GM21723 (cell line): ENCODE results near the gene ADIPOR2.
"Not testable (repeated sequence)": the region's sequence is repeated elsewhere in the genome, so short reads cannot be mapped to it uniquely, and the experiment has no call there.

Source experiments
- ATAC-seq: cut with Tn5 transposase; IDR thresholded peaks from one replicate; pipeline ENCODE4 v1.9.1; 2021; ENCODE audit warnings: mild to moderate bottlenecking, moderate library complexity; ENCODE audit not compliant: unreplicated experiment

The ADIPOR2 gene

DNA sequence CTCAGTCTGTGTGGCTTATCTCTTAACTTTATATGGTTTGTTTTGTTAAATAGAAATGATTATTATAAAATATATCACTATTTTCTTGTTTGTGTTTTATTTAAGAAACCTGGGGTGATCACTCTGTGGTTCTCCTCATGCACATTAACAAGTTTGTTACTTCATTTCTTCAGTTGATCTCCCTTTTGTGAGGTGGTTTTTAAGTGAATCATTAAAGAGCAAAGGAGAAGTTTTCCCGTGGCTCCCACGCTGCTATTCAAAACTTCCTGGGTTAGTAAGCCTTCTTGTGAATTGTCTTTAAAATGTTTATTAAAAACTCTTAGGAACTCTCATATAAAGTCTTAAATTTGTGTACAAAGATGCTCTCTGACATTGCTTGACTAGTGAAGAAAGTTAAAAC, 11.8 kb downstream of the ADIPOR2 start:
- no peak for ATAC-seq

DNA sequence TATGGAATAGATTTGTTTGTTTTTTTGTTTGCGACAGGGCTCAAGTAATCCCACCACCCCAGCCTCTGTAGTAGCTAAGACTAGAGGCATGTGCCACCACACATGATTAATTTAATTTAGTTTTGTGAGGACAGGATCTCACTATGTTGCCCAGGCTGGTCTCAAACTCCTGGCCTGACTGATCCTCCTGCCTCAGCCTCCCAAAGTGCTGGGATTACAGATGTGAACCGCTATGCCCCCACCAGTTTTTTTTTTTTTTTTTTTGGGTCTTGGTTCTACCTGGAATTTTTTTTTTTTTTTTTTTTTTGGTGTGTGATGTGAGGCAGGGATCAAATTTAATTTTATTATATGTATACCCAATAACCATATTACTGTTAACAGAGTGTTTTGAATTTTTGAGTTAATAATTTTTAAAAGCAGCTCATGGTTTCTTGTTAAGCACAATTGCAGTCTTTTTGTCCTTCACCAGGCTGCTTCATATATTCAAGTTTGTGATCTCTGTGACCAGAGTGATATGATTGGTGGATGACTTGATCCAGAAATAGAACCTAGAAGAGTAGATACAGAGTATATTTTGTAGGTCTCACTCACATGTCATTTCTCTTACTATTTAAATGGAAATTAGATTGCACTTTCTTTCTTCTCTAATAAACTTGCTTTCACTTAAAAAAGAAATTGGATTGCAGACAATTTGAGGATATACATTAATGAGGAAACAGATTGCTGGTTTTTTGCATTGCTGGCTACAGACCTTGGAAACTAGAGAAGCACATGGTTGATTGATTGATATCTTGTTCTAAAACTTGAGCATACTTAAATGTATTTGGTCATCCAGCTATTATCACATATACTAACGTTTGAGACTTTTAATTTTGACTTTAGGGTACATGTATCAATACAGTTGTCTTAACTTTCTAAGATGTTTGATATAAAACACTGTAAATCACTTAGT, 13.2 kb downstream of the ADIPOR2 start:
- ATAC-seq: no peak

DNA sequence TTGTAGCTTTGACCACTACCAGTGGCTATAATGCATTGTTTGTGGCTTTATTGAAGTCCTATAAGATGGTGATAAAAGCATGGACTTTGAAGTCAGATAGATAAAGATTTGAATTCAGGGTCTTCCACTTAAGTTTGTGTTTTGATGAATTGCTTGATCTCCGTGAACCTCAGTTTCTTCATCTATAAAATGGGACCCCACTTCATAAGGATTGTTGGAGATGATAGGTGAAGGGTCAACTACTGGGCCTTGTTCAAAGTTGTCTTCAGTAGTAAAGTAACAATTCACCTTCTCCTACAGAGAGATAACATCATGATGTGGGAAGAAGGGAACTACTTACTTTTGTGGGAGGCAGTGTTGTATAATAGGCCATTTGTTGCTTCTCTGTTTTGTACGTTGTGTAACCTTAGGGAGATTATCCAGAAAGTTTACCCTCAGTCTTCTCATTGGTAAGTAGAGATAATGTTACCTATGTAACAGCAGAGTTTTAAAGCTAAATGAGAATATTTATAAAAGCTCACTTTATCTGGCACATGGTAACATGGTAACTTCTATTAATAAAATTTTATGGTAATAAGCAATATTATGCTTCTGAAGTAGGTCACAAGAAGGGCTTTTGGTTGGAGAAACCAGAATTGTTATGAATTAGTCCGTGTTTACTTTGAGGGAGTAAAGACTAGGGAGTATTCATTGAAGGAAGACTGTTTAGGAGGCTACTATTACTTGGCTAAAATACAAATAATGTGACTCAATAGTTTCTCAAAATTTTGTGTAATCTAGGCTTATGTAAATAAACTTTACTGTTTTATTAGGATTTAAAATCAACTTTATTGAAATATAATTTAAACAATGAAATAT, 15.1 kb downstream of the ADIPOR2 start:
- no peak for ATAC-seq

DNA sequence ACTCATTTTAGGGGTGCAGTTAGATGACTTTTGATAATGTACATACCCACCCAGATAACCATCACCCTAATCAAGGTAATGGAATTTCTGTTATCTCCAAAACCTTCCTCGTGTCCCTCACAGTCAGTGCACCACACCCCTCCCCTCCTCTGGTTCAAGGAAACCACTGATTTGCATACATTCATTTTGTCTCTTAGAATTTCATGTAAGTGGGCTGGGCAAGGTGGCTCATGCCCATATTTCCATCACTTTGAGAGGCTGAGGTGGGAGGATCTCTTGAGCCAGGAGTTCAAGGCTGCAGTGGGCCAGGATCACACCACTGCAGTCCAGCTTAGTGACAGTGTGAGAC, 15.7 kb downstream of the ADIPOR2 start:
- no peak for ATAC-seq

DNA sequence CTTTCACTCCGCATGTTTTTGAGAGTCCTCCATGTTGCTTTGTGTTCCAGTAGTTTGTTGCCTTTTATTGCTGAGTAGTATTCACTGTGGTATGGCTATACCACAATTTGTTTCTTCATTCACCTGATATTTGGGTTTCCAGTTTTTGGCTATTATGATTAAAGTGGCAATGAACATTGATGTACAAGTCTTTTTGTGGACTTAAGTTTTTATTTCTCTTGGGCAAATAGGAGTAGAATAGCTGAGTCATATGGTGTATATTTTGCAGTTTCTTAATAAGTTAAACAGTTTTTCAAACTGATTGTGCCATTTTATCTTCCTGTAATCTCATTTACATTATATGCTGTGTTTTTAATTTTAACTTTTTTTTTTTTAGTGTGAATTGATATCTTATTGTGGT, 16.2 kb downstream of the ADIPOR2 start:
- no peak for ATAC-seq

DNA sequence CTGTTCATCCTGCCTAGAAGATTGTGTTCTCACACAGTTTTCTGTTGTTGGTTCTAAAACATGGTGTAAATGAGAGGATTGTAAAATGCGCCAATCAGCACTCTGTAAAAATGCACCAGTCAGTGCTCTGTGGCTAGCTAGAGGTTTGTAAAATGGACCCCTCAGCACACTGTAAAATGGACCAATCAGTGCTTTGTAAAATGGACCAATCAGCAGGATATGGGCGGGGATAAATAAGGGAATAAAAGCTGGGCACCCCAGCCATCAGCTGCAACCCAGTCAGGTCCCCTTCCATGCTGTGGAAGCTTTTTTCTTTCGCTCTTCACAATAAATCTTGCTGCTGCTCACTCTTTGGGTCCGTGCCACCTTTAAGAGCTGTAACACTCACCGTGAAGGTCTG, 19.1 kb downstream of the ADIPOR2 start:
- not testable (repeated sequence) for ATAC-seq

DNA sequence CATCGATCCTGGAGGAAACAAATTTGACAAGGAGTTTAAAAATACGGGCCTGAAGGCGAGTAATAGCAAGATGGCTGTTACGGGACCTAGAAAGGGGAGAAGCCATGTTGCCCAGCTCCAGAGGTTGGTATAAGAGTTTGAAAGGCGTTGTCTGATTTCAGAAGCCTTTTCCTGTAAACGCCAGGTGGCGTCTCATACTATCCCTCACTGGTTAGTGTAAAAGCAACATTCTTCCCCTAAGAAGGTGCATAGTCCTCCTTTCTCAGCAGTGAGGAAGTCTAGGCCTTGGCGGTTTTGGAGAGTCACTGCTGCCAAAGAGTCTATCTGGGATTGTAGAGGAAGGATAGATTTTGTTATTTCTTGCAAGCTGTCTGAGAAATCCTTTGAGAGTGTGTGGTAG, 20.0 kb downstream of the ADIPOR2 start:
- not testable (repeated sequence) for ATAC-seq

DNA sequence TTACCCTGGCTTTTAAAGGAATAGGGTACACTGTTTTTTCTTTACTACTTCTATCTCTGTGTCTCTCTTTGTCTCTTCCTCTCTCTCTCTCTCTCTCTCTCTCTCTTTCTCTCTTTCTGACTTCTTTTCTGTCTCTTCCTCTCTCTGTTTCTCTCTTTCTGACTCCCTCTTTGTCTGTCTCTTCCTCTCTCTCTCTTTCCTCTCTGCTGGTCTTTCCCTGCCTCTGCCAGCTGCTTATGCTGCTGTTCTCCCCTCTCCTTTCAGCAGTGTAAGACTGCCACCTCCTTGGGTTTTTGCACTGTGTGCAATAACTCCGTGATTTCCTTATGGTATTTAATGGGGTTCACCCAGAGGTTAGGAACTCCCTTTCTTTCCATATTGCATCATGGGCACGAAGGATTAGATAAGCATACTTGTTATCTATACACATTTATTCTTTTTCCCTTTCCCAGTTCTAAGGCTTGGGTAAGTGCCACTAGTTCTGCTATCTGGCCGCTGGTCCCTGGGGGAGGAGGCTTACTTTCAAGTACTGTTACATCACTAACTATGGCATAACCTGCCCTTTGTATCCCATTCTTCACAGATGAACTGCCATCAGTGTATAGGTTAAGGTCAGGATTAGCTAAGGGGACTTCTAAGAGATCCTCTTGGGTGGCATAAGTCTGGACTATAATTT, 20.8 kb downstream of the ADIPOR2 start:
- not testable (repeated sequence) for ATAC-seq

DNA sequence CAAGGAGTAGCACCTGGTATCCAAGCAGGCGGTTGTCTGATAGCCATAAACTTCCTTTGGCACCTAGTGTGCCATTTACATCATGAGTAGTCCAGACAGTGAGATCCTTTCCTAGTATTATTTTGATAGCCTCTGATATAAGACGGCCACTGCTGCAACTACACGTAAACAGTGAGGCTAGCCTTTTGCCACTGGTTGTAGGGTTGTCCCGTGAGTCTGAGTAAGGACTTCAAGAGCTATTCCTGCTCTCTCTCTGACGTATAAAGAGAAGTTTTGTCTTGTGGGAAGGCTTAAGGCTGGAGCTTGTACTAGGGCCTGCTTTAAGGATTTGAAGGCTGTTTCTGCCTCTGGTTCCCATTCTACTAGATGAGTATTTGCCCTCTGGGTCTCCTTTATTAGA, 21.4 kb downstream of the ADIPOR2 start:
- not testable (repeated sequence) for ATAC-seq

DNA sequence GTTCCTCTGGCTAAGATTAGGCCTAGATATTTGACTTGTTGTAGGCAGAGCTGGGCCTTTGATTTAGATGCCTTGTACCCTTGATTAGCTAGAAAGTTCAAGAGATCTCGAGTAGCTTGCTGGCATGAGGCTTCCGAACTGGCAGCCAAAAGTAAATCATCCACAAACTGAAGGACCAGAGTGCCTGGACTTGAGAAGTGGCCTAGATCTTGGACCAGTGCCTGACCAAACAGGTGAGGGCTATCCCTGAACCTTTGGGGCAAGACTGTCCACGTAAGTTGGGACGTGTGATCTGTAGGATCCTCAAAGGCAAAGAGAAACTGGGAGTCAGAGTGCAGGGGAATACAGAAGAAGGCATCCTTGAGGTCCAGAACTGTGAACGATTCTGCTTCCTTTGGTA, 22.0 kb downstream of the ADIPOR2 start:
- not testable (repeated sequence) for ATAC-seq

DNA sequence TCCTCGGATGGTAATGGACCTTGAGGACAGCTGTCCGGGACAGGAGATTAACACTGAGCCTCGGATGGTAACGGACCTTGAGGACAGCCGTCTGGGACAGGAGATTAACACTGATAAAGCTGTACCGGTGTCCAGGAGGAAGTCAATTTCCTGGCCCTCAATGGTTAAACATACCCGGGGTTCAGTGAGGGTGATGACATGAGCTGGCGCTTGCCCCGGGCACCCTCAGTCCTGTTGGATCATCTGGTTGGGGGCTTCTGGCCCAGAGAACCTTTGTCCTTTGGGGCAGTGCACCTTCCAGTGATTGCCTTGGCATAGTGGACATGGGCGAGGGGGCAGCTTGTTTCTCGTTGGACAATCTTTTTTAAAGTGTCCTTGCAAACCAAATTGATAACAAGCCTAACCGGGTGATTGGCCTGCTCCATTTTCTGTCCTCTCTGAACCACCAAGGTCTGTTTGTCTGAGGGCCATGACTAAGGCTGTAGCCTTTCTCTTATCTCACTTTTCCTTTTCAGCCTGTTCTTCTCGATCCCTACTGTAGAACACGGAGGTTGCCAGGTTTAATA, 23.0 kb downstream of the ADIPOR2 start:
- not testable (repeated sequence) for ATAC-seq

DNA sequence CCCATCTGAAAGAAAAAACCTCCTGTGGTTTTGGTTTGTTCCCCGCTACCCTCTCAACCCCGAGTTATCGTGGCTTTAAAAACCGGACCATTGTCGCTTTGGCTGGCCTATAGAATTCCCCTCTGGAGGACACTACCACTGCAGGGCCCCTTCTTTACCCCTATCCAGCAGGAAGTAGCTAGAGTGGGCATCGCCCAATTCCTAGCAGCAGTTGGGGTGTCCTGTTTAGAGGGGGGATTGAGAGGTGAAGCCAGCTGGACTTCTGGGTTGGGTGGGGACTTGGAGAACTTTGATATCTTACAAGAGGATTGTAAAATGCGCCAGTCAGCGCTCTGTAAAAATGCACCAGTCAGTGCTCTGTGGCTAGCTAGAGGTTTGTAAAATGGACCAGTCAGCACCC, 24.6 kb downstream of the ADIPOR2 start:
- ATAC-seq: not testable (repeated sequence)

DNA sequence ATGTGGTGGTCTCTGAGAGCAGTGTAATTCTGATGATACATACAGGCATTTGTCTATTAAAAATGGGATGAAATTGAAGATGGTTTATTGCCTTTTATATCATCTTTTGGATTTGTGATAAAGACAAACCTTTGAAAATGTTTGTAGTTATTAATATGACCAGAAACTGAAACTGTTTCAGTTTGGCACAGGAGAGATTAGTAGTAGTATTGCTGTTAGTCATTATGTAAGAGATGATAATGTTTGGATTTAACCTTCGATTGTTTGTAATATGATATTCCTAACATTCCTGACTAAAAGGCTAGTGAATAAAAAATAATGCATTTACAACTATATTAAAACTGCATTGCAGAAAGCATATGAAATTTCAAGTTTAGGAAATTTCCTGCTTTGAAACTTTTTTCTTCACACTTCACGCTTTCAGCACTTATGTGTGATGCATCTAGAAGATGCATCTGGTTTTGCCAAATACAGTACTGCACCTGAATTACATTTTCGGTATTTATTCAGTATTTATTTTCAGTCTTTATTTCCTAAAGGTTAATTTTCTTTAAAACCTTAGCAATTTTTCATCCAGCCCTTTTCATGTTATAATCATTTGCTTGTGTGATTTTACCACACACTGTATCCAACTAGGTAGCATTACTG, 25.5 kb downstream of the ADIPOR2 start:
- ATAC-seq: no peak

DNA sequence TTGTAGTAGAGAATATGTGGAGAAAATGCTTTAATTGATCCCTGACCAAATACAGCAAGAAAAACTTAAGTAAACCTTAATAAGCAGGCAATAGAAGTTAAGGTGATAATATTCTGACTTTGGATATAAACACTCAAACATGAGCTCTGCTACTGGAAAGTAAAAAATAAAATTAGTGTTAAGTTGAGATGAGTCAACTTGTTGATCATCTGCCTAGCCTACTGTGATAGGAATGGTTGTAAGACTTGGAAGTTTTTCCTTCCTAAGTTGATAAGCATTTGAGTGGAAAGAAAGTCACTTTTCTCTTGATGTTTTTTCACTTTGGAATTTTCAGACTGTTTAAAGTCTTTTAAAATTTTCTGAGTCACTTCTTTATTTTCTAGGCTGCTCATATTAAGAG, 26.0 kb downstream of the ADIPOR2 start:
- no peak for ATAC-seq

DNA sequence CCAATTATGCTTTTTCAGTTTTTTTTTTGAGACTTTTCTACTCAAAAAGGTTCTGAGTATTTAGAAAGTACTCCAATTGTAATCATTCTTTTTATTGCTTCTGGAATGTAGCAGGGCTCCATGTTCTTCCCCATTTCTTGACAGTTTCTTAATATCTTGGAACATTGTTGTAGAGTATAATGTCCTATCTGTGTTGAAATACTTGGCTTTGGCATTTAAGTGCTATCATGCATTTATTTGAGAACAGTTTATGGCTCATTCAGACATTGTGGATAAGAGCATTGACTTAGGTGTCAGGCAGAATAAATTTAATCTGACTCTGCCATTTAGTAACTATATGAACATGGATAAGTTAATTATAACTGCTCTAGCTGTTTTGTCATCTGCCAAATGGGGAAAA, 28.3 kb downstream of the ADIPOR2 start:
- no peak for ATAC-seq

DNA sequence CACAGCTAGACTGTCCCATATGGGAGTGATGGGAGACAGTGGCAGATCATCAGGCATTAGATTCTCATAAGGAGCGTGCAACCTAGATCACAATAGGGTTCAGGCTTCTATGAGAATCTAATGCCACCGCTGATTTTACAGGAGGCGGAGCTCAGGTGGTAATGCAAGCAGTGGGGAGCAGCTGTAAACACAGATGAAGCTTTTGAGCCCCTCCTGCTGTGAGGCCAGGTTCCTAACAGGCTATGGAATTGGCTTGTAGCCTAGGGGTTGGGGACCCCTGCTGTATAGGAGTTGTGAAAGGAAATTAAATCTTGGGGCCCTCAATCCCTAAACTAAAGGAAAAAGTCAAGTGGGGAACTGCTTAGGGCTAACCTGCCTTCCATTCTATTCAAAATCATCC, 29.6 kb downstream of the ADIPOR2 start:
- ATAC-seq: no peak

DNA sequence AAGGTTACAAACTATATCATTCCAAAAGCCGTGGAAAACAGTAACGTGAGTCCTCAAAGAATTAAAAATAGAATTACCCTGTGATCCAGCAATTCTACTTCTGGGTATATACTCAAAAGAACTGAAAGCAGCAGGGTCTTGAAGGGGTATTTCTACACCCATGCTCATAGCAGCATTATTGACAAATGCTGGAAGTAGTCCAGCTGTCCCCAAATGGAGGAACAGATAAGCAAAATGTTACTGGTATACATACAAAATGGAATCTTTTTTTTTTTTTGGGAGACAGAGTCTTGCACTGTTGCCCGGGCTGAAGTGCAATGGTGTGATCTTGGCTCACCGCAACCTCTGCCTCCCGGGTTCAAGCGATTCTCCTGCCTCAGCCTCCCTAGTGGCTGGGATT, 32.9 kb downstream of the ADIPOR2 start:
- ATAC-seq: no peak

DNA sequence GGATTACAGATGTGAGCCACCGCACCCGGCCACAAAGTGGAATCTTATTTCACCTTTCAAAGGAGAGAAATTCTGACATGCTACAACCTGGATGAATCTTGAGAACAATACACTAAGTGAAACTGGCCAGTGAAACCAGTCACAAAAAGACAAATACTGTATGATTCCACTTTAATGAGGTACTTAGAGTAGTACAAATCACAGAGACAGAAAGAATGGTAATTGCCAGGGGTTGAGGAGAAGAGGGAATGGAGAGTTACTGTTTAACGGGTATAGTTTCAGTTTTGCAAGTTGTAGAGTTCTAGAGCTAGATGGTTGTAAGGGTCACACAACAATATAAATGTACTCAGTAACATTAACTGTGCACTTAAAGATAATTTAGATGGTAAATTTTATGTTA, 33.4 kb downstream of the ADIPOR2 start:
- ATAC-seq: no peak

DNA sequence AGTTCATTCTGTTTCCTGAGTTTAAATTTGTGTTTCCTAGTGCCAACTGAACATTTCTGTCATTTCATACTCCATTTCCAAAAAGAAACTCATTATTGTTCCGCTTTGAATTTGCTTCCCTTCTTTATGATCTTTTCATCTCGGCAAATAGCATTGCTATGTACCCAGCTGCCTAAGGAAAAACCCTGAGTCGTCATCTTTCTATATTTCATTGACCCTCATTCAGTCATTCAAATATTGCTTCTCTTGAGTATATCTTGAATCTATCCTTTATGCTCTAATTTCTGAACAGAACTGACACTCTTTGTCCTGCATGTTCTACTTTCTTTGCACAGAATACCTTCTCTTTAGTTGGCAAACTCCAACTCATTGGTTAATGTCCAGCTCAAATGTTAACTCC, 35.9 kb downstream of the ADIPOR2 start:
- no peak for ATAC-seq

DNA sequence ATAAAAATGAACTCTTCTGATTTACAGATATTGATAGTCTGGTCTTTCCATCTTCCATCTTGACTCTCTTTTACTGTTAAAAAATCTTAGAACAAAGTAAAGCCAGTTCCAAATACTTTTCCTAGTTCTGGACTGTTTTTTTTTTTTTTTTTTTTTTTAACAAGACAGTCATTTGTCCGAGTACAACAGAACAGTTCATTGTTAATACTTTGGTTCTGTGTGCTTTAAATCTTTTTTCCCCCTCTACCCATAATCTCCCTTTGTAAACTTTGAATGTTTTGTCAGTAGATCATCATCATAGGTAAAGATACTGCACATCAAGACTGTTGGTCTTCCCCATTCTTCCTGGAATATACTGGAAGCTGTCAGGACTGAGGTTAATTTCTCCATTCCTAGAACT, 38.0 kb downstream of the ADIPOR2 start:
- ATAC-seq: no peak
